ENCODE measurements around the gene HS2ST1.

HS2ST1 gene

GRCh38 chr1:87120779-87121178 is 206.3 kb downstream of the HS2ST1 start:
- intact Hi-C loops (cut with DNase I) = no loop called here
- DNase-seq = no peak

- no peak for DNase-seq
- intact Hi-C loops (cut with DNase I) = no loop called here
These were observed 207.3 kb downstream of the HS2ST1 start for GRCh38 chr1:87121711-87122163.

- intact Hi-C loops (cut with DNase I) = no loop called here
- DNase-seq = no peak
These were observed 207.8 kb downstream of the HS2ST1 start for GRCh38 chr1:87122243-87122642.

- intact Hi-C loops (cut with DNase I) = no loop called here
These were observed 209.2 kb downstream of the HS2ST1 start for GRCh38 chr1:87123610-87124009.

GRCh38 chr1:87126886-87127505 is 212.6 kb downstream of the HS2ST1 start:
- intact Hi-C loops (cut with DNase I) = no loop called here
- DNase-seq = no peak

More at GRCh38 chr1:87123610-87124009, 209.2 kb downstream of the HS2ST1 start:
- DNase-seq = no peak

GRCh38 chr1:87127581-87127980 is 213.1 kb downstream of the HS2ST1 start:
- intact Hi-C loops (cut with DNase I) = no loop called here
- DNase-seq = peak in 32 of 42 donors; percentile 10 to 87 (median 56)

- intact Hi-C loops (cut with DNase I) = no loop called here
- no peak for DNase-seq
These were observed 214.6 kb downstream of the HS2ST1 start for GRCh38 chr1:87129038-87129437.

GRCh38 chr1:87129606-87130005 is 215.2 kb downstream of the HS2ST1 start:
- DNase-seq = no peak
- intact Hi-C loops (cut with DNase I) = loop anchor here (5.0 to 10.0 kb wide), 3 partner anchors 205 to 1175 kb away; no protein-coding TSS in a partner anchor

- intact Hi-C loops (cut with DNase I) = loop anchor here (5.0 to 10.0 kb wide), 3 partner anchors 204 to 1174 kb away; no protein-coding TSS in a partner anchor
- DNase-seq = no peak
These were observed 216.0 kb downstream of the HS2ST1 start for GRCh38 chr1:87130438-87130837.

GRCh38 chr1:87131809-87132283 is 217.4 kb downstream of the HS2ST1 start:
- DNase-seq = peak; percentile 65 to 94 (median 86)
- intact Hi-C loops (cut with DNase I) = loop anchor here (5.0 to 10.0 kb wide), 3 partner anchors 203 to 1173 kb away; no protein-coding TSS in a partner anchor

GRCh38 chr1:87132284-87132870 is 217.9 kb downstream of the HS2ST1 start:
- DNase-seq = peak in 2 of 42 donors; percentile 24 to 42
- intact Hi-C loops (cut with DNase I) = loop anchor here (5.0 to 10.0 kb wide), 3 partner anchors 202 to 1172 kb away; no protein-coding TSS in a partner anchor

- peak; percentile 37 to 92 (median 68) for DNase-seq
- intact Hi-C loops (cut with DNase I) = loop anchor here (5.0 to 10.0 kb wide), 3 partner anchors 201 to 1171 kb away; no protein-coding TSS in a partner anchor
These were observed 219.6 kb downstream of the HS2ST1 start for GRCh38 chr1:87134061-87134460.

- DNase-seq = peak in 34 of 42 donors; percentile 21 to 81 (median 47)
- intact Hi-C loops (cut with DNase I) = loop anchor here (5.0 to 10.0 kb wide), 3 partner anchors 200 to 1170 kb away; no protein-coding TSS in a partner anchor
These were observed 220.3 kb downstream of the HS2ST1 start for GRCh38 chr1:87134625-87135328.

- peak; percentile 38 to 85 (median 67) for DNase-seq
- intact Hi-C loops (cut with DNase I) = loop anchor here (10.0 kb wide), 2 partner anchors 199 to 1169 kb away; no protein-coding TSS in a partner anchor
These were observed 220.9 kb downstream of the HS2ST1 start for GRCh38 chr1:87135329-87135712.

GRCh38 chr1:87136607-87137341 is 222.3 kb downstream of the HS2ST1 start:
- no peak for DNase-seq
- intact Hi-C loops (cut with DNase I) = loop anchor here (10.0 kb wide), 2 partner anchors 198 to 1168 kb away; no protein-coding TSS in a partner anchor

GRCh38 chr1:87137342-87137739 is 222.9 kb downstream of the HS2ST1 start:
- intact Hi-C loops (cut with DNase I) = loop anchor here (10.0 kb wide), 2 partner anchors 197 to 1167 kb away; no protein-coding TSS in a partner anchor
- DNase-seq = no peak

- DNase-seq = no peak
- intact Hi-C loops (cut with DNase I) = no loop called here
These were observed 226.6 kb downstream of the HS2ST1 start for GRCh38 chr1:87140831-87141540.

GRCh38 chr1:87141556-87141955 is 227.1 kb downstream of the HS2ST1 start:
- intact Hi-C loops (cut with DNase I) = no loop called here
- DNase-seq = no peak

All from head of caudate nucleus (tissue), 42 donors.